Fibroblast of lung (primary cell): ENCODE measurements around the gene DERL3.

Source experiments
- CTCF ChIP-seq, 2 donors: IDR thresholded peaks in 1 of 2; conservative IDR thresholded peaks in 1 of 2; 1 replicate in 1 of 2; 2 replicates in 1 of 2; pipeline ENCODE4 v1.5.1; 2011 to 2012; ENCODE audit warnings: low read length in 2 of 2, control low read depth in 1 of 2, inconsistent platforms in 1 of 2, low read depth in 1 of 2, mild to moderate bottlenecking in 1 of 2
- EZH2 ChIP-seq: IDR thresholded peaks from 2 replicates; pipeline ENCODE4 v1.5.1; 2012; ENCODE audit warnings: low read length, control low read depth, mild to moderate bottlenecking; ENCODE audit errors: missing control alignments

GRCh38 chr22:23838681-23839468 is at the start of gene DERL3:
- TF ChIP-seq CTCF (conservative IDR thresholded peaks at IDR 0.05 in 1 of 2, IDR thresholded peaks at IDR 0.05 in 1 of 2; ENCODE audit: low read depth in 1 of 2, low read length in 2 of 2), result no peak
- TF ChIP-seq EZH2, result no peak
